ENCODE measurements around the gene RET. TPM values are rescaled to one million over a fixed set of nuclear protein-coding genes. Genes with fewer than 3 reads are reported as not detected.

RET gene
- total RNA-seq, 3 donors from 2014 or later (not counting 1 experiment from before 2014, with no cell fraction given): 0.16 TPM; not detected in 2

GRCh38 chr10:43127442-43127841 is 50.6 kb downstream of the RET start:
- ATAC-seq (no peak), DNase-seq (no peak)
- no peak overlapping the region for H3K4me3 ChIP-seq (ENCODE audit: low read length)
- H3K36me3 ChIP-seq (ENCODE audit: control insufficient read depth, insufficient read depth, low read length): no peaks in the 10 kb centered on the region
- no peaks in the 10 kb centered on the region for H3K9me3 Mint-ChIP-seq
- no peaks in the 10 kb centered on the region for H3K27me3 ChIP-seq (ENCODE audit: control insufficient read depth, insufficient read depth, low read length)
- intact Hi-C loops (cut with micrococcal nuclease): loop anchor here (5.0 kb wide), 1 partner anchor 35 kb away; no protein-coding TSS in a partner anchor
- H3K9me3 ChIP-seq (ENCODE audit: control insufficient read depth, insufficient read depth, low read length): no peaks in the 10 kb centered on the region
- H3K27ac ChIP-seq (ENCODE audit: low read length): no peak overlapping the region
- H3K36me3 Mint-ChIP-seq: no peaks in the 10 kb centered on the region
- H3K4me1 Mint-ChIP-seq: peaks cover 32 to 38% of the 10 kb centered on the region in 2 donors
- WGBS (ENCODE audit: insufficient coverage): 95% methylated on average over 9 of the region's 9 CpGs
- H3K4me3 Mint-ChIP-seq: no peak overlapping the region
- H3K27ac Mint-ChIP-seq: peak overlapping the region; percentile 74 to 93
- peaks cover 34% of the 10 kb centered on the region for H3K4me1 ChIP-seq (ENCODE audit: control insufficient read depth, insufficient read depth, low read length)
- no peaks in the 10 kb centered on the region for H3K27me3 Mint-ChIP-seq (ENCODE audit: low read depth in 2 of 2)
- no peak for TF ChIP-seq CTCF (IDR thresholded peaks at IDR 0.05)

- H3K36me3 ChIP-seq (ENCODE audit: control insufficient read depth, insufficient read depth, low read length): no peaks in the 10 kb centered on the region
- intact Hi-C loops (cut with micrococcal nuclease): loop anchor here (5.0 kb wide), 1 partner anchor 34 kb away; no protein-coding TSS in a partner anchor
- H3K27me3 ChIP-seq (ENCODE audit: control insufficient read depth, insufficient read depth, low read length): no peaks in the 10 kb centered on the region
- no peaks in the 10 kb centered on the region for H3K27me3 Mint-ChIP-seq (ENCODE audit: low read depth in 2 of 2)
- peaks cover 36 to 43% of the 10 kb centered on the region in 2 donors for H3K4me1 Mint-ChIP-seq
- peak overlapping the region; percentile 76 for H3K27ac ChIP-seq (ENCODE audit: low read length)
- H3K4me3 ChIP-seq (ENCODE audit: low read length): no peak overlapping the region
- no peaks in the 10 kb centered on the region for H3K9me3 Mint-ChIP-seq
- H3K9me3 ChIP-seq (ENCODE audit: control insufficient read depth, insufficient read depth, low read length): no peaks in the 10 kb centered on the region
- no peaks in the 10 kb centered on the region for H3K36me3 Mint-ChIP-seq
- 88% methylated on average over 8 of the region's 8 CpGs for WGBS (ENCODE audit: insufficient coverage)
- ATAC-seq (no peak), DNase-seq (no peak)
- H3K4me3 Mint-ChIP-seq: no peak overlapping the region
- peak overlapping the region; percentile 89 to 93 for H3K27ac Mint-ChIP-seq
- peaks cover 34% of the 10 kb centered on the region for H3K4me1 ChIP-seq (ENCODE audit: control insufficient read depth, insufficient read depth, low read length)
- no peak for TF ChIP-seq CTCF (IDR thresholded peaks at IDR 0.05)
Measured at GRCh38 chr10:43128331-43128730, 51.5 kb downstream of the RET start.

- ATAC-seq: peak; percentile 79 to 87 (median 87)
- no peaks in the 10 kb centered on the region for H3K36me3 Mint-ChIP-seq
- no peaks in the 10 kb centered on the region for H3K36me3 ChIP-seq (ENCODE audit: control insufficient read depth, insufficient read depth, low read length)
- no peaks in the 10 kb centered on the region for H3K27me3 Mint-ChIP-seq (ENCODE audit: low read depth in 2 of 2)
- no peaks in the 10 kb centered on the region for H3K9me3 ChIP-seq (ENCODE audit: control insufficient read depth, insufficient read depth, low read length)
- intact Hi-C loops (cut with micrococcal nuclease): loop anchor here (5.0 kb wide), 1 partner anchor 33 kb away; no protein-coding TSS in a partner anchor
- H3K4me1 ChIP-seq (ENCODE audit: control insufficient read depth, insufficient read depth, low read length): peaks cover 36% of the 10 kb centered on the region
- H3K4me1 Mint-ChIP-seq: peaks cover 39 to 48% of the 10 kb centered on the region in 2 donors
- 66% methylated on average over 5 of the region's 6 CpGs for WGBS (ENCODE audit: insufficient coverage)
- peak in 1 of 2 donors; percentile 44 for DNase-seq
- H3K27me3 ChIP-seq (ENCODE audit: control insufficient read depth, insufficient read depth, low read length): no peaks in the 10 kb centered on the region
- no peak overlapping the region for H3K4me3 ChIP-seq (ENCODE audit: low read length)
- no peak for TF ChIP-seq CTCF (IDR thresholded peaks at IDR 0.05)
- peak overlapping the region; percentile 89 to 93 for H3K27ac Mint-ChIP-seq
- no peaks in the 10 kb centered on the region for H3K9me3 Mint-ChIP-seq
- H3K27ac ChIP-seq (ENCODE audit: low read length): peak overlapping the region; percentile 76
- peak overlapping the region; percentile 7 for H3K4me3 Mint-ChIP-seq
Measured at GRCh38 chr10:43128958-43129706, 52.3 kb downstream of the RET start.
